Cortex of kidney (tissue), 1 donor: Measurements from ENCODE around the gene SIK3.
"Not testable (repeated sequence)": the region's sequence is repeated elsewhere in the genome, so short reads cannot be mapped to it uniquely, and the experiment has no call there.

Experiments used
- DNase-seq: peaks from one replicate; lab custom pipeline; 2025; lab: John Stamatoyannopoulos, UW

SIK3 gene

DNA sequence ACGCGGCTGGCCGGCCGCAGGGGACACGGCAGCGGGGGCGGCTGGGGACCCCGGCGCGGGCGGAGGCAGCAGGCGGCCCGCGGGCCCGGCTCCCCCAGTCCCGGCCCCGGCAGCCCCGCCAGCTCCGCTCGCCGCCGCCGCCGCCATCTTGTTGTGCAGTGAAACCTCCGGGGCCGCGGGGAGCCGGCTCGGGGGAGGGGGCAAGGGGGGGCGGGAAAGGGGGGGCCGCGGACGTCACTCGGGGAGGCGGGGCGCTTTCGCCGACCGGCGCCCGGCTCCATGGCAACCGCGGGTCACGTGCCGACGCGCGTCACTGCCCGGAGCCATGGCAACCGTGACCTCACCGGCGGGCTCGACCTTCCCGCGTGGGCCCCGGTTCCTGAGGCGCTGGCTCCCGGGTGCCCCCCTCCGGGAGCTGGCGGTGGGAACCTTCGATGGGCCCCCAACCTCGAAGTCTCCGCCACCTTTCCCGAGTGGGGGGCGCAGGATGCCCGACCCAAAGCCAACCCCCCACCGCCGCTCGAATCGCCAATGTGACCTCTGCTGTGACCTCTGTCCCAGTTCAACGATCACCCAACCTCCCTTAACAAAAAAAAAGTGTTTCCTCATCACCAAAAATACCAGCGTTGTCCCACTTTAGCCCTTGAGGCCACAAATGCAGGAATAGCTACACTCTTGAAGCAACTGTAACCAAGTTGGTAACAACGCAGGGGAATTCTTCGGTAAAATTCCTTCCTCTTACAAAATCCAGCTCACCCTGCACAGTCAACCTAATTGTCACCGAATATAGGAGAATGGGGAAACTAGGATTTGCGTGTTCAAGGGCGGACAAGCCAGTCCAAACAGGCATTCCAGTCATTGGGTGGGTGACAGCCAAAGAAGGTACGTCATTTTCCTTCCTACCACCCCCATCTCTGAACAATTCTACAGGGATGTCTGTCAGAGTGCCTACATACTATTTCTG lies at the start of gene SIK3:
SIK3 (minus strand) TSS at position 160 of the 964 bp plus-strand sequence; CDS start at position 147, 13 bp downstream.
- peak; percentile 60 for DNase-seq

DNA sequence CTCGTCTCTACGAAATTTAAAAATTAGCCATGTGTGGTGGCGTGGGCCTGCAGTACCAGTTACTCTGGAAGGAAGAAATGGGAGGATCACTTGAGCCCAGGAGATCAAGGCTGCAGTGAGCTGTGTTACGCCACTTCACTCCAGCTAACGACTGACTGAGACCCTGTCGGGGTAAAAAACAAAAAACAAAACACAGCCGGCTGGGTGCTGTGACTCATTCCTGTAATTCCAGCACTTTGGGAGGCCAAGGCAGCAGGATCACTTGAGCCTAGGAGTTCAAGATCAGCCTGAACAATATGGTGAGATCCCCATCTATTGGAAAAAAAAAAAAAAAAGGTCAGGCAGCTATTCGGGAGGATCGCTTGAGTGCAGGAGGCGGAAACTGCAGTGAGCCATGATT lies 48.3 kb upstream of the SIK3 start:
- no peak for DNase-seq

DNA sequence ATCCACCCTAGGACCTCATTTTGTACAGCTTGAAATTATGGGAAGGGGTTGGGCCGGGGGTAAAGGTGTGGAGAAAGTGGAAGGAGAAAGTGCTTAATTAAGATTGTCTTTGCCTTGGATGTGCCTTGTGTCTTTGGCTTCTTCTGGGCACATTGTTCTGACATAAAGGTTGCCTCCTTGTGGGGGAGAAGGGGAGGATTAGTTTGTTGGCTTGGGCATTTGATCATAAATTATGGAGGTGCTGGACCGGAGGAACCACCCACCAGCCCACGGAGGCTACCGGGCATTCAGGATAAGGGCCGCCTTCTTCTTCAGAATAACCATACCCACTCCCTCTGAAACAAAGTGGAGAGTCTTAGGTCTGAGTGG lies 47.1 kb upstream of the SIK3 start:
- no peak for DNase-seq

DNA sequence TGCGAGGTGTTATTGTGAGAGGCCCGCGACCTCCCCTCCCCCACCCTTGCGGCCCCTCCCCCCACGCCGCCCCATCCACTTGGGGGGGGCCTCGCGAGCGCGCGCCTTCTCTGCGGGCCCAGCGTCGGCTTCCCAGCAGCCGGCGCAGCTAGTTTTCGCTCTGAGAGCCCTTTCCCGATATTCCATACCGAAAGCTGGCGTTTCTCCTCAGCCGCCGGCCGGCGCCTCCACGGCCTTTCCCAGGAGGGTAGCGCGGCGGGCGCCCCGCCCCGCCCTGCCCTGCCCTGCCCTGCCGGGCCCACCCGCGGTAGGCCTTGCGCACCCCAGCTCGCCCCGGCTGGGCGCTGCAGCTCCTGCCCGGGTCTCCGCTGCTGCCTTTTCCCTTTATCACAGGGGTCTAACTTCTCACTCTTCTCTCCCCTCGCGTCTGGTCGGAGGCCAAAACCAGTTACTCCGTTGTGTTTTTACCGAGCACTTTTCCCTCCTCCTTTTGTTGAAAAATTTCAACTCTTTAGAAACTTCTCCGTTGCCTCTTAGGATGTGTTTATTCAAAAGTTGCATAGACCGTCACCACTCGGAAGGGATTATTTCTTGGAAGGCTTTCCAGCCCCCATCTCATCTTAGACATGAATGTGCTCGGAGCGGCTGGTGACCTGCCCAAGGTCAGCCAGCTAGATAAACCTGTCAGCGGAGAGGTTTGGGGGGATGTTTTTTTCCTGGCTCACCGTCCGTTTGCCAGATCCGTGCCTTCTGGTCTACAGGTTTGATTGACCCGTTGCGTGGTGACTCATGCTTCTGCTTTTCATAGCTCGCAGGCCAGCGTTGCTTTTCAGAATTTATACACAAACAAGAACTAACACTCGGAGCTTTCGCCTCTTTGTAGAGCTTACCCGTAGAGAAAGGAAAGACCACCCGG lies 46.5 kb upstream of the SIK3 start:
- DNase-seq, result no peak

DNA sequence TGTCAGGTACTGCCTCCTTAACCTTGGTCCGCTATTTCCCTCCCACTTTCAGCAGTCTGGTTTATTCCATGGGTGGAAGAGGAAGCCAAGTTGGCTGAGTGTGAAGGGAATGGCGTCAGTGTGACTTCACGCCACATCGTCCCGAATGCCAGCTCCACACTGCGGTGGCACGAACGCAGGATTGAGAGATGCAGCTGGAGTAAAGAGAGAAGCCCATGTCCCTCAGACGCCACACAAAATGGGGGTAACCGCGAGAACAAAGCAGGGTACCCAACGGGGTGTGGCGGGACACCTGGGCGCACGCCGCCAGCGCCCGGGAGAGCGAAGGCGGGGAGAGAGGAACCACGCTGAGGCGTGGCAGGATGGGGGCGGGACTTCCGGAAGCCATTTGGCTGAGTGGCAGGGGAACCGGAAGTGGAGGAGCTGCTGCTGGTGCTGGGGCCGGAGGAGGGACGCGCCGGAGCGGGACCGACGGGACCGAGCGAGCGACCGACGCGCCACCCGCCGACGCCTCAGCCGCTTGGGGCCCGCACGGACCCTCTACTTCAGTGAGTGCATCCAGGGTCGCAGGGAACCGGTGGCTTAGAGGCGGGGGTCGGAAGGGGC lies 45.7 kb upstream of the SIK3 start, which contains the start of gene PAFAH1B2:
PAFAH1B2 (plus strand) TSS at position 417 of the 606 bp plus-strand sequence. CDS start 8,161 bp downstream, outside the sequence.
- peak; percentile 33 for DNase-seq

DNA sequence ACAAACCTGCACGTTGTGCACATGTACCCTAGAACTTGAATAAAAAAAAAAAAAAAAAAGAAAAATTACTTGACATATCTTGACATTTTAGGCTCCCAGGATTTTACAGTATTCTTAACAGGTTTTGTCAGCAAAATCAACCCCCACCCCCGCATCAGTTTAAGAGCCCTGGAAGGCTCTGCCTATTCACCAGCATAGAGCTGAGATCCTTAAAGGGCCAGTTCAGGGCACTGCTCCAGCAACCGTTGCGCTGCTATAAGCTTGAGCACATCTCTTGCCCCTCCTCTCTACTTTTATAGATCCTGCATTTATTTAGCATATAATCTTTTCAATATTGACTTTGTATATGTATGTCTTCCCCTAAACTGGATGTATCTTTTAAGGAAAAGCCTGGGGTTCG lies 45.2 kb upstream of the SIK3 start:
- DNase-seq, result no peak

DNA sequence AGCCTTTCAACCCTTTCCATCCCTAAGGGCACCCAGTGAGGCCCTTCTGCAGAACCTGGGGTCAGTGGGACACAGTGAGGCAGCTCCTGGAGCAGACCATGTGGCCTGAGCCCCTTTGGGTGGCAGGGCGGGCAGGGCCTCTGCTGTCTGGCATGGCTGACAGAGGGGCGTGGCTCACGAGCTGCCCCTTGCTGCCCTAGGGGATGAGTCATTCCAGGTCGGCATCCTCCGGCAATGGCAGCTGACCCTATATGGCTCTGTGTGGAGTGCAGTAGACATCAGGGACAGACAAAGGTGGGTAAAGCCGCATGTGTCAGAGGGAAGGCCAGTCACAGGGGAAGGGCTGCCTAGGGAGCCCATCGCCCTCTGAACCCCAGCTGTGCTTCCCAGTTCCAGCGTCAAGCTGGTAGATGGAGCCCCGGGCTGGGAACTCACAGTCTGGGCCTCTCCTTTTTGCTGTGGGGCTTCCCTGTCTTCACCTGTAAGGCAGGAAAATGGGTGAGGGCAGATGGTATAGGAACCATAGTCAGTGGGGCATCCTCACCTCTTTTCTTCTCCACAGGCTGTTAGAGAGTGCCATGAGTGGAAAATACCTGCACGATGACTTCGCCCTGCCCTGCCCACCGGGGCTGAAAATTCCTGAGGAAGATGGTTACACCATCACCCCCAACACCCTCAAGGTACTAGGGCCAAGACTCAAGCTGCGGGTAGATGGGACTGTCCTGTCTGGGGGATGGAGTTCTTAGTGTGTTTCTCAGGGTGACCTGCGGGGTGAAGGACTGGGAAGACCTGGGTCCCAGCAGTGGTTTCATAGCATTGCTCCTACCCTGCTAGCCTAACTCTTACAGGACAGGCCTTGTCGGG lies 39.2 kb upstream of the SIK3 start:
- not testable (repeated sequence) for DNase-seq

- not testable (repeated sequence) for DNase-seq
Observed at GRCh38 chr11:117134979-117135378, 36.8 kb upstream of the SIK3 start.

- no peak for DNase-seq
Observed at GRCh38 chr11:117134431-117134830, 36.2 kb upstream of the SIK3 start.

DNA sequence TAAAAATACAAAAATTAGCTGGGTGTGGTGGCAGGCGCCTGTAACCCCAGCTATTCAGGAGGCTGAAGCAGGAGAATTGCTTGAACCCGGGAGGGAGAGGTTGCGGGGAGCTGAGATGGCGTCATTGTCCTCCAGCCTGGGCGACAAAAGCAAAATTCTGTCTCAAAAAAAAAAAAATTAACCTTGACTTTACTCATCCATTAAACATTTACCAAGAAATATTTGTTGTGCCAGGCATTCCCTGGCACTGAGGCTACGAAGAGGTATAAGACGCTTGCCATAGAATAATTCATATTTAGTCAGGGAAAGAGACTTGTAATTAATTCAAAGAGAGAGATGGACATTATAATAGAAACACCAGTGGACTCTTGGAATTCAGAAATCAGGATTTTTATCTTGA lies 32.7 kb upstream of the SIK3 start:
- DNase-seq, result no peak

DNA sequence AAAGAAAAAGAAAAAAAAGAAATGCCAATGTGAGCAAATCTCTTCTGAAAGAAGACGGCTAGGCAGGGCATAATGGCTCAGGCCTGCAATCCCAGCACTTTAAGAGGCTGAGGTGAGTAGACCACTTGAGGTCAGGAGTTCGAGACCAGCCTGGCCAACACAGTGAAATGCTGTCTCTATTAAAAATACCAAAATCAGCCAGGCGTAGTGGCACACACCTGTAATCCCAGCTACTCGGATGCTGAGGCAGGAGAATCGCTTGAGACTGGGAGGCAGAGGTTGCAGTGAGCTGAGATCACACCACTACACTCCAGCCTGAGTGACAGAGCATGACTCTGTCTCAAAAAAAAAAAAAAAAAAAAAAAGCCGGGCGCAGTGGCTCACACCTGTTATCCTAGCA lies 32.2 kb upstream of the SIK3 start:
- not testable (repeated sequence) for DNase-seq

GRCh38 chr11:117128289-117128688 lies 30.1 kb upstream of the SIK3 start:
- DNase-seq, result no peak

DNA sequence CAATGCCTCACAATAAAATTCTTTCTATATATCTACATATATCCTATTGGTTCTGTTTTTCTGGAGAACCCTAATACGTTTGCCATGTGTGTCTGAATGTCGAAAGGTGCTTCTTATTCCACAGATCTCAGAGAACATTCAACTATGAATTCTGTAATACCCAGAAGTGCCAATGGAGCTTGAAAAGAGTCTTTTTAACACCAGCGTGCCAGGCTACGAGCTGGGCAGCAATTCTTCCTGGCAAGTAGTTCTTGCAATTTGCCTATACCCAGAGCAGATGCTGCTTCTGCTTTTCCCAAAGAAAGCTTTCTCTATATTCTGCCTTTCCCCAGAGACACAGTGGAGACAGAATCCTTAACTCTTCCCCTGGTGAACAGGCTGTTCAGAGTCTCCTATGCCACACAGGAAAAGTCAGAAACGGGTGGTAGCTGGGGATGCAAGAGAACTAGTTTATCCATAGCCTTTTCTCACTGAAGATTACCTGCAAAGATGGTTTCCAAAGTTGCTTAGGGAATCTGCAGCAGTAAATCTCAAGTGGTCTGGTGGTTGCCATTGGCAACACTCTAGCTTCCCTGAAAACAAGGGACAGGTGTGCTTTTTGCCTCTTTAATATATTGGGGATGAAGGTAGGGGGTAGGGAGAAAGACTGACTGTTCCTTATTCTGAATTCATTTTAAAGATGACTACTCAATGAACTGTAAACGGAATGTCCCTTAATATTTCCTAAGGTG lies 29.1 kb upstream of the SIK3 start:
- no peak for DNase-seq

DNA sequence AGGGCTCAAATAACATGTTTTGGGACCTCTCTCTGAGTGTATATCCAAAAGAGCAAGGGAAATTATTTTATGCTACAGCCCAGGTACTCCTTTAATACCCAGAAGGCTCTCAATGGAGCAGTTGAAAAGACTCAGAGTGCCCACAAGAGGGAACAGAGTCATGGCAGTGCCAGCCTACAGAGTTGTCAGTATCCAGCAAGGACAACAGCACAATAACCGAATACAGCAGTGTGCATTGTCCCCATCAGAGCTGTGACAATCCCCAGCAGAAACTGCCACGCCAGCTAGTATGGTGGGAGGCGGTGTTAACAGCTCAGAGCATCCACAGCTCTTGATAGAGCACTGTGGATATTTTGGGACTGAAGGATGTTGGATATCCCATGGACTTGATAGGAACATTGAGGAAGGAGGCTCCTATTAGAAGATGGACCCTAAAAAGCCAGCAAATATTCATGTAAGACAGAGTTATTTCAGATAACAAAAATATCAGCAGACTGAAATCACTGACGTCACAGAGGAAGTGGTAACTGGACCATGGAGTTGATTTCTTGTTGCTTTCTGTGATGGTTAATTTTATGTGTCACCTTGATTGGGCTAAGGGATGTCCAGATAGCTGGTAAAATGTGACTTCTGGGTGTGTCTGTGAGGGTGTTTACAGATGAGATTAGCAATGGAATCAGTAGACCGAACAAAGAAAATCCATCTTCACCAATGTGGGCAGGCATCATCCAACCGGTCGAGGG lies 28.2 kb upstream of the SIK3 start:
- no peak for DNase-seq

- no peak for DNase-seq
Observed at GRCh38 chr11:117122556-117122955, 24.3 kb upstream of the SIK3 start.

DNA sequence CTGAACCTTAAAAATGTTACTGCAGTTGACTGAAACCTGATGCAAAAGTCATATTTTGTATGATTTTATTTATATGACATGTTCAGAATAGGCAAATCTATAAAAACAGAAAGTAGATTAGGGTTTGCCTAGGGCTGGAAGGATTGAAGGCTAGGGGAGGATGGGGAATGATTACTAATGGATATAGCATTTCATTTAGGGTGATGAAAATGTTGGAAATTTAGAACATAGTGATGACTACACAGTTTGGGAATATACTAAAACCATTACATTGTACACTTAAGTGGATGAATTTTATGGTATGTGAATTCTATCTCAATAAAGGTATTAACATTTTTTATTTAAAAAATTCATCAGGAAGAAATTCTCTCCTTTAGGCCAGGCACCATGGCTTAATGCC lies 22.9 kb upstream of the SIK3 start:
- no peak for DNase-seq

GRCh38 chr11:117117681-117118080 lies 19.5 kb upstream of the SIK3 start:
- DNase-seq, result no peak

- not testable (repeated sequence) for DNase-seq
Observed at GRCh38 chr11:117112939-117113338, 14.7 kb upstream of the SIK3 start.

GRCh38 chr11:117112497-117112896 lies 14.3 kb upstream of the SIK3 start:
- DNase-seq, result not testable (repeated sequence)
